IMR-90 (cell line): Measurements from ENCODE around the gene EHBP1L1. TPM values are rescaled to one million over a fixed set of nuclear protein-coding genes. Genes with fewer than 3 reads are reported as not detected.

ENCODE experiments used
- ATAC-seq: fragments of 200-7000 bp; cut with Tn5 transposase; 2 replicates; pipeline ENCODE4 v1.9.1; 2020; ENCODE audit warnings: low read depth, mild to moderate bottlenecking, moderate library complexity
- BruUV-seq: library from RNA; stranded (reverse); fragments of 400-500 nt; replicated peaks from 2 replicates; lab custom pipeline; 2021; lab: Mats Ljungman, UMichigan
- CTCF ChIA-PET: fragments of 300-600 bp; formaldehyde crosslinking; extraction: SDS; loops from one replicate; lab custom pipeline; 2021; ENCODE audit warnings: antibody characterized with exemption; lab: Yijun Ruan, JAX
- POLR2A ChIA-PET: fragments of 300-600 bp; sonication (Branson Sonifier 250); formaldehyde crosslinking; loops from one replicate; lab custom pipeline; 2022; ENCODE audit warnings: antibody characterized with exemption; ENCODE audit not compliant: unreplicated experiment; lab: Charles Lee
- DNase-seq: peaks from one replicate; pipeline ENCODE4 v3.0.0; 2013
- H2AFZ ChIP-seq: replicated peaks from 2 replicates; pipeline ENCODE3; 2013; ENCODE audit warnings: low read length, mild to moderate bottlenecking; ENCODE audit not compliant: poor library complexity
- H2AK5ac ChIP-seq: 2 replicates; pipeline ENCODE4 v1.6.1; 2013; ENCODE audit warnings: low read depth, low read length, inconsistent platforms
- H2AK9ac ChIP-seq: replicated peaks from 2 replicates; pipeline ENCODE3; 2013; ENCODE audit warnings: mild to moderate bottlenecking, low read depth, low read length, moderate library complexity; ENCODE audit not compliant: poor library complexity
- H2BK120ac ChIP-seq: 2 replicates; pipeline ENCODE4 v1.6.1; 2013; ENCODE audit warnings: low read depth, low read length, inconsistent platforms
- H2BK15ac ChIP-seq: 3 replicates; pipeline ENCODE4 v1.6.1; 2013; ENCODE audit warnings: low read depth, low read length, inconsistent platforms
- H2BK20ac ChIP-seq: 2 replicates; pipeline ENCODE4 v1.6.1; 2013; ENCODE audit warnings: low read depth, mild to moderate bottlenecking, inconsistent platforms, low read length, moderate library complexity
- H2BK5ac ChIP-seq: 2 replicates; pipeline ENCODE4 v1.6.1; 2013; ENCODE audit warnings: mild to moderate bottlenecking, low read depth, low read length, inconsistent platforms; ENCODE audit not compliant: poor library complexity, severe bottlenecking
- H3K14ac ChIP-seq: replicated peaks from 2 replicates; pipeline ENCODE4 v1.6.1; 2013; ENCODE audit warnings: low read depth, low read length, inconsistent platforms
- H3K18ac ChIP-seq: 2 replicates; pipeline ENCODE4 v1.6.1; 2013; ENCODE audit warnings: low read depth, low read length, control low read depth
- H3K23ac ChIP-seq: 2 replicates; pipeline ENCODE4 v1.6.1; 2013; ENCODE audit warnings: low read depth, low read length, inconsistent platforms
- H3K27ac ChIP-seq: 2 replicates; pipeline ENCODE4 v1.5.1; 2013; ENCODE audit warnings: mild to moderate bottlenecking, control low read depth, low read length; ENCODE audit not compliant: insufficient read depth
- H3K27me3 ChIP-seq: 2 replicates; pipeline ENCODE4 v1.6.1; 2013; ENCODE audit warnings: low read length; ENCODE audit not compliant: control insufficient read depth, insufficient read depth
- H3K36me3 ChIP-seq: 2 replicates; pipeline ENCODE4 v1.6.1; 2013; ENCODE audit warnings: low read length, mixed read lengths; ENCODE audit not compliant: control insufficient read depth, insufficient read depth
- H3K4ac ChIP-seq: 2 replicates; pipeline ENCODE4 v1.6.1; 2013; ENCODE audit warnings: low read depth, low read length, inconsistent platforms
- H3K4me1 ChIP-seq: 2 replicates; pipeline ENCODE4 v1.6.1; 2013; ENCODE audit warnings: low read length, mixed read lengths; ENCODE audit not compliant: control insufficient read depth, insufficient read depth
- H3K4me2 ChIP-seq: 2 replicates; pipeline ENCODE4 v1.6.1; 2013; ENCODE audit warnings: low read depth, mild to moderate bottlenecking, control low read depth, low read length, moderate library complexity
- H3K4me3 ChIP-seq: 2 replicates; pipeline ENCODE4 v1.5.1; 2013; ENCODE audit warnings: low read depth, mild to moderate bottlenecking, control low read depth, low read length, moderate library complexity; ENCODE audit not compliant: insufficient read depth
- H3K56ac ChIP-seq: 2 replicates; pipeline ENCODE4 v1.6.1; 2013; ENCODE audit warnings: low read length, inconsistent platforms; ENCODE audit not compliant: insufficient read depth; ENCODE audit errors: extremely low read depth
- H3K79me1 ChIP-seq, 2 experiments: 2 replicates each; pipeline ENCODE4 v1.6.1; 2013; ENCODE audit warnings: low read length in 2 of 2, inconsistent platforms in 1 of 2, low read depth in 1 of 2
- H3K9ac ChIP-seq: 2 replicates; pipeline ENCODE4 v1.6.1; 2013; ENCODE audit warnings: low read depth, low read length, control low read depth
- H3K9me1 ChIP-seq: 2 replicates; pipeline ENCODE4 v1.6.1; 2013; ENCODE audit warnings: low read length, inconsistent platforms; ENCODE audit not compliant: insufficient read depth
- H3K9me3 ChIP-seq: 2 replicates; pipeline ENCODE4 v1.6.1; 2013; ENCODE audit warnings: low read length; ENCODE audit not compliant: control insufficient read depth, insufficient read depth
- H4K20me1 ChIP-seq: 2 replicates; pipeline ENCODE4 v1.6.1; 2013; ENCODE audit warnings: low read length, inconsistent platforms; ENCODE audit not compliant: insufficient read depth
- H4K5ac ChIP-seq: 2 replicates; pipeline ENCODE4 v1.6.1; 2013; ENCODE audit warnings: mild to moderate bottlenecking, low read depth, low read length, control low read depth
- H4K8ac ChIP-seq, 2 experiments: 2 replicates each; pipeline ENCODE4 v1.6.1; 2013; ENCODE audit warnings: low read depth in 2 of 2, low read length in 2 of 2, control low read depth in 1 of 2, inconsistent platforms in 1 of 2
- H4K91ac ChIP-seq: 2 replicates; pipeline ENCODE4 v1.6.1; 2013; ENCODE audit warnings: low read depth, low read length, inconsistent platforms; ENCODE audit not compliant: insufficient read depth
- BHLHE40 ChIP-seq: fragments of 150-350 bp; IDR thresholded peaks from 2 replicates; pipeline ENCODE4 v1.6.1; 2016; ENCODE audit warnings: mild to moderate bottlenecking, low read depth, low read length
- CEBPB ChIP-seq: IDR thresholded peaks from 2 replicates; pipeline ENCODE4 v1.6.1; 2012; ENCODE audit warnings: low read depth, low read length, improper control_type of control experiment
- CHD1 ChIP-seq: IDR thresholded peaks from 2 replicates; pipeline ENCODE4 v1.6.1; 2012; ENCODE audit warnings: low read depth, low read length, improper control_type of control experiment
- CTCF ChIP-seq: conservative IDR thresholded peaks from 2 replicates; pipeline ENCODE4 v1.5.1; 2012; ENCODE audit warnings: mild to moderate bottlenecking, low read depth, low read length, improper control_type of control experiment
- ELK1 ChIP-seq: fragments of 150-350 bp; IDR thresholded peaks from 2 replicates; pipeline ENCODE4 v1.6.1; 2016; ENCODE audit warnings: low read depth, mild to moderate bottlenecking, low read length, moderate library complexity, borderline replicate concordance
- FOS ChIP-seq: fragments of 150-350 bp; IDR thresholded peaks from 2 replicates; pipeline ENCODE4 v1.6.1; 2016; ENCODE audit warnings: low read depth, low read length
- MAFK ChIP-seq: IDR thresholded peaks from 2 replicates; pipeline ENCODE4 v1.6.1; 2012; ENCODE audit warnings: low read depth, low read length, improper control_type of control experiment
- MAZ ChIP-seq: IDR thresholded peaks from 2 replicates; pipeline ENCODE4 v1.6.1; 2012; ENCODE audit warnings: low read depth, mild to moderate bottlenecking, low read length, improper control_type of control experiment, moderate library complexity, borderline replicate concordance
- MXI1 ChIP-seq: IDR thresholded peaks from 2 replicates; pipeline ENCODE4 v1.6.1; 2012; ENCODE audit warnings: low read depth, mild to moderate bottlenecking, low read length, moderate library complexity, borderline replicate concordance
- NFE2L2 ChIP-seq: fragments of 150-350 bp; IDR thresholded peaks from 2 replicates; pipeline ENCODE4 v1.6.1; 2016; ENCODE audit warnings: low read depth, mild to moderate bottlenecking, low read length
- POLR2A ChIP-seq: IDR thresholded peaks from 2 replicates; pipeline ENCODE4 v1.6.1; 2012; ENCODE audit warnings: mild to moderate bottlenecking, low read depth, low read length
- RAD21 ChIP-seq: IDR thresholded peaks from 2 replicates; pipeline ENCODE4 v1.6.1; 2012; ENCODE audit warnings: low read length, improper control_type of control experiment
- RCOR1 ChIP-seq: IDR thresholded peaks from 2 replicates; pipeline ENCODE4 v1.6.1; 2012; ENCODE audit warnings: mild to moderate bottlenecking, low read length, improper control_type of control experiment; ENCODE audit not compliant: insufficient replicate concordance
- RFX5 ChIP-seq: IDR thresholded peaks from 2 replicates; pipeline ENCODE4 v1.8.0; 2012; ENCODE audit warnings: low read depth, mild to moderate bottlenecking, low read length, moderate library complexity
- SMC3 ChIP-seq: fragments of 150-350 bp; IDR thresholded peaks from 2 replicates; pipeline ENCODE4 v1.6.1; 2016; ENCODE audit warnings: low read depth, mild to moderate bottlenecking, antibody characterized with exemption, low read length, moderate library complexity
- WGBS, 2 experiments: methylation state at CpG; one replicate each; pipeline versions ENCODE4 v1.1.5 to v1.1.7; 2013; ENCODE audit warnings: missing lambda C conversion rate in 2 of 2; ENCODE audit not compliant: insufficient read length in 1 of 2; ENCODE audit errors: extremely low coverage in 2 of 2; 5-methylcytosine and 5-hydroxymethylcytosine counted together
- dilution Hi-C: fragments of 300-500 bp; cut with HindIII; formaldehyde crosslinking; loops from one replicate; pipeline ENCODE4 v1.14.3; 2018; ENCODE audit warnings: low sequenced_read_pairs; ENCODE audit not compliant: unreplicated experiment
- in situ Hi-C: fragments of 300-500 bp; cut with MboI; formaldehyde crosslinking; loops from 3 replicates; pipeline ENCODE4 v1.14.3; 2019; ENCODE audit warnings: low sequenced_read_pairs, inconsistent platforms, mixed read lengths
- intact Hi-C: fragments of 100-400 bp; cut with micrococcal nuclease; formaldehyde crosslinking; loops from 2 replicates; pipeline ENCODE4 v1.10.0; 2022
- polyA plus RNA-seq, 3 experiments: library from polyadenylated mRNA; depleted of rRNA; stranded (reverse); fragments of >200 nt; gene quantifications; 2 replicates each; pipeline ENCODE4 v1.2.3, GENCODE V29; 2012; ENCODE audit warnings: low replicate concordance in 1 of 3
- total RNA-seq: library from RNA; depleted of rRNA; stranded (reverse); fragments of >200 nt; gene quantifications from 2 replicates; pipeline ENCODE4 v1.2.3, GENCODE V29; 2012
- TF ChIP-seq, protein P1 (sequence below): fragments of 150-350 bp; IDR thresholded peaks from 2 replicates; pipeline ENCODE4 v1.6.1; 2017; ENCODE audit warnings: mild to moderate bottlenecking, antibody characterized with exemption, low read length, low read depth

Gene EHBP1L1
- total and polyA plus RNA-seq, 2 of the 4 experiments (the other 2 are of a cell fraction) = 10.0 to 27.4 TPM

DNA sequence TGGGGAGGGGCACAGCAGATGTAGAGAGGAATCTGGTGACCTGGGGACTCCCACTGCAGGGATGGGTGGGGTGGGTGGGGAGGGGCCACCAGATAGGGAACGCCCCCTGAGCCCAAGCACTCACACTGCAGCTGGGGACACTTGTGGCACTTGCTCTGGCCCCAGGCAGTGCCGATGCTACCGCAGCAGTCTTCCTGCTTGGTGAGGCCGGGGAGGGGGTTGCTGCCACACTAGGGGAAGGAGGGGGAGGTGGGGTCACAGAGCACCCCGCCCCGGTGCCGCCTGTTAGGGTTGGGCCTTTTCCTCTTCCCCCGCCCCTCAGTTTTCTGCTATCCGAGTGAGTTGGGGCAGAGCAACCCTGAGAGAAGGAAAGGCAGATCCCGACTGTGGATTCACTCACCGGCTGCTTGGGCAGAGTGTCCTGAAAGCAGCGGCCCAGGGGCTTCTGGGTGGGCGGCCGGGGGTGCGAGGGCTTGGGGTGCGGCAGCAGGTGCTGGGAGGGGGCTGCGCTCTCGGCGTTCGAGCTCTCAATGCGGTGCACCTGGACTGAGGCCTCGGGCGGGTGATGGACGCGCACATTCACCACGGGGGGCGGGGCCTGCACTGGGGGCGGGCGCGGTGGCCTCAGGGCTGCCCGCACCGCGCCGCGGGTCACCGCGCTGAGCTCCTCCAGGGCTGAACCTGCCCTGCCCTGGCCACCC lies 22.4 kb upstream of the EHBP1L1 start:
- intact Hi-C loops = no loop called here
- Histone ChIP-seq H3K4me3 (no peak overlapping the region), H3K79me1 (peaks cover 16 to 42% of the 10 kb centered on the region in 2 experiments), H3K27ac (no peak overlapping the region), H3K4me2 (no peak overlapping the region), H4K8ac (no peak overlapping the region), H3K4me1 (peaks cover 20% of the 10 kb centered on the region), H4K5ac (no peak overlapping the region), H2AK9ac (no peak overlapping the region), H2AFZ (no peak overlapping the region), H3K23ac (no peak overlapping the region), H2AK5ac (no peak overlapping the region), H3K9me3 (no peaks in the 10 kb centered on the region), H2BK5ac (no peak overlapping the region), H3K56ac (no peak overlapping the region), H3K4ac (no peak overlapping the region), H4K91ac (no peak overlapping the region), H2BK20ac (no peak overlapping the region), H3K36me3 (peaks cover 27% of the 10 kb centered on the region), H3K14ac (no peak overlapping the region), H2BK15ac (no peak overlapping the region), H3K27me3 (no peaks in the 10 kb centered on the region), H3K9ac (no peak overlapping the region), H3K9me1 (peaks cover 11% of the 10 kb centered on the region), H3K18ac (no peak overlapping the region), H4K20me1 (peaks cover 19% of the 10 kb centered on the region), H2BK120ac (no peak overlapping the region)
- no TSS peak for BruUV-seq
- TF ChIP-seq BHLHE40 = no peak
- TF ChIP-seq RCOR1 = no peak
- no peak for TF ChIP-seq POLR2A
- TF ChIP-seq CHD1 = no peak
- TF ChIP-seq CTCF = no peak
- TF ChIP-seq MAZ = no peak
- no peak for TF ChIP-seq ELK1
- no peak for TF ChIP-seq NFE2L2
- no peak for TF ChIP-seq FOS
- TF ChIP-seq MXI1 = no peak
- TF ChIP-seq, protein P1, sequence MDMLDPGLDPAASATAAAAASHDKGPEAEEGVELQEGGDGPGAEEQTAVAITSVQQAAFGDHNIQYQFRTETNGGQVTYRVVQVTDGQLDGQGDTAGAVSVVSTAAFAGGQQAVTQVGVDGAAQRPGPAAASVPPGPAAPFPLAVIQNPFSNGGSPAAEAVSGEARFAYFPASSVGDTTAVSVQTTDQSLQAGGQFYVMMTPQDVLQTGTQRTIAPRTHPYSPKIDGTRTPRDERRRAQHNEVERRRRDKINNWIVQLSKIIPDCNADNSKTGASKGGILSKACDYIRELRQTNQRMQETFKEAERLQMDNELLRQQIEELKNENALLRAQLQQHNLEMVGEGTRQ = no peak
- TF ChIP-seq RFX5 = no peak
- TF ChIP-seq MAFK = no peak
- no peak for TF ChIP-seq SMC3
- no peak for TF ChIP-seq RAD21
- TF ChIP-seq CEBPB = no peak
- no peak for DNase-seq
- in situ Hi-C loops = no loop called here
- no peak for ATAC-seq
- 62% methylated on average over 23 of the region's 37 CpGs; no CpG with 5 or more reads in 1 of the 2 experiments for WGBS, 2 experiments
- ChIA-PET POLR2A (no interaction called here), CTCF (no interaction called here)
- dilution Hi-C loops = no loop called here
